ENCODE data around the gene SUGCT. TPM values are rescaled to one million over a fixed set of nuclear protein-coding genes. Genes with fewer than 3 reads are reported as not detected.

Gene SUGCT
- total and polyA plus RNA-seq, 9 of the 15 experiments (the other 6 are each of a cell fraction or from before 2014, with no cell fraction given) = 0.58 to 2.5 (median 1.4) TPM

GRCh38 chr7:40833191-40833887, 698.5 kb downstream of the SUGCT start:
- no peaks in the 10 kb centered on the region for H3K9me3 ChIP-seq (replicated peaks; ENCODE audit: control insufficient read depth, insufficient read depth, low read depth, low read length)
- no peaks in the 10 kb centered on the region for H3K9me1 ChIP-seq (ENCODE audit: control insufficient read depth, insufficient read depth, low read length)
- CTCF ChIA-PET (ENCODE audit: low intra/inter-chr PET ratio) = no interaction called here
- H4K20me1 ChIP-seq (replicated peaks; ENCODE audit: control insufficient read depth, insufficient read depth, low read length) = no peaks in the 10 kb centered on the region
- no peaks in the 10 kb centered on the region for H3K4me1 ChIP-seq (replicated peaks in 1 of 2; ENCODE audit: control insufficient read depth in 2 of 2, insufficient read depth in 2 of 2, low read length in 2 of 2)
- no peak overlapping the region for H3K4me2 ChIP-seq (ENCODE audit: insufficient read depth, low read length)
- H3K79me2 ChIP-seq (ENCODE audit: control insufficient read depth, insufficient read depth, low read length) = no peaks in the 10 kb centered on the region
- POLR2A ChIA-PET = no interaction called here
- no peak overlapping the region for H3K27ac ChIP-seq (ENCODE audit: extremely low read depth, low read depth, low read length)
- in situ Hi-C loops (cut with MboI) (no loop called here), intact Hi-C loops (cut with micrococcal nuclease) (no loop called here)
- ATAC-seq (no peak), FAIRE-seq (no peak), DNase-seq (ENCODE audit: extremely low read depth in 1 of 4, low spot score in 3 of 4) (no peak)
- no peaks in the 10 kb centered on the region for H3K27me3 ChIP-seq (ENCODE audit: control insufficient read depth in 2 of 2, insufficient read depth in 2 of 2, low read length in 2 of 2)
- H3K4me3 ChIP-seq = no peak overlapping the region
- no peaks in the 10 kb centered on the region for H3K36me3 ChIP-seq (ENCODE audit: control insufficient read depth, insufficient read depth, low read length)
- H2AFZ ChIP-seq (ENCODE audit: low read depth, low read length) = no peak overlapping the region
- 0% methylated on average over 3 of the region's 3 CpGs for WGBS (ENCODE audit: insufficient coverage, low coverage, missing lambda C conversion rate)
- BruUV-seq (replicated peaks) = no TSS peak
- H3K9ac ChIP-seq (ENCODE audit: insufficient read depth in 1 of 2, low read depth in 2 of 2, low read length in 2 of 2) = no peak overlapping the region
- no peak for TF ChIP-seq HNRNPL (IDR thresholded peaks at IDR 0.05; ENCODE audit: low read depth, low read length)
- TF ChIP-seq CHD1 (IDR thresholded peaks at IDR 0.05; ENCODE audit: low read length) = no peak
- TF ChIP-seq MCM7 (IDR thresholded peaks at IDR 0.05) = no peak
- TF ChIP-seq CBX5 (IDR thresholded peaks at IDR 0.05; ENCODE audit: borderline replicate concordance, low read depth) = no peak
- TF ChIP-seq E2F8 (IDR thresholded peaks at IDR 0.05; ENCODE audit: low read depth, partially characterized antibody) = no peak
- TF ChIP-seq AFF1 (IDR thresholded peaks at IDR 0.05; ENCODE audit: low read depth in 1 of 2, partially characterized antibody in 2 of 2) = no peak
- no peak for TF ChIP-seq ETV5 (CRISPR knock-in tag; IDR thresholded peaks at IDR 0.05; ENCODE audit: low read depth)
- TF ChIP-seq SMARCC2 (IDR thresholded peaks at IDR 0.05; ENCODE audit: low read depth) = no peak
- TF ChIP-seq KDM2B (CRISPR knock-in tag; IDR thresholded peaks at IDR 0.05) = no peak
- TF ChIP-seq PKNOX1 (IDR thresholded peaks at IDR 0.05) = no peak
- TF ChIP-seq ZNF263 (CRISPR knock-in tag; IDR thresholded peaks at IDR 0.05; ENCODE audit: borderline replicate concordance) = no peak
- no peak for TF ChIP-seq LCOR (CRISPR knock-in tag; IDR thresholded peaks at IDR 0.05)
- TF ChIP-seq ZBTB17 (CRISPR knock-in tag; IDR thresholded peaks at IDR 0.05) = no peak
- TF ChIP-seq ZNF140 (CRISPR knock-in tag; IDR thresholded peaks at IDR 0.05) = no peak
- TF ChIP-seq TCF7L2 (IDR thresholded peaks at IDR 0.05; ENCODE audit: low read depth, low read length) = no peak
- no peak for TF ChIP-seq HDAC2 (IDR thresholded peaks at IDR 0.05)

Measured in K562 (cell line).